Adrenal gland (tissue), 5 donors: ENCODE data around the gene ERCC4.

Experiments used
- CTCF ChIP-seq, 6 experiments: fragments of 450-650 bp in 4 of 6; fragments of 200-600 bp in 2 of 6; sonication (generic) in 1 of 6; IDR thresholded peaks; 1 replicate in 5 of 6; 2 replicates in 1 of 6; pipeline versions ENCODE4 v1.5.1 to v1.8.0; 2016 to 2021; ENCODE audit warnings: antibody characterized with exemption in 6 of 6, mild to moderate bottlenecking in 2 of 6, moderate library complexity in 1 of 6
- POLR2A ChIP-seq, 2 donors: fragments of 450-650 bp; IDR thresholded peaks; one replicate each; pipeline ENCODE4 v1.6.1; 2017; ENCODE audit warnings: antibody characterized with exemption in 2 of 2, mild to moderate bottlenecking in 2 of 2, moderate library complexity in 1 of 2
- donor health status: DM: no; HTN: no; CAD: no.

DNA sequence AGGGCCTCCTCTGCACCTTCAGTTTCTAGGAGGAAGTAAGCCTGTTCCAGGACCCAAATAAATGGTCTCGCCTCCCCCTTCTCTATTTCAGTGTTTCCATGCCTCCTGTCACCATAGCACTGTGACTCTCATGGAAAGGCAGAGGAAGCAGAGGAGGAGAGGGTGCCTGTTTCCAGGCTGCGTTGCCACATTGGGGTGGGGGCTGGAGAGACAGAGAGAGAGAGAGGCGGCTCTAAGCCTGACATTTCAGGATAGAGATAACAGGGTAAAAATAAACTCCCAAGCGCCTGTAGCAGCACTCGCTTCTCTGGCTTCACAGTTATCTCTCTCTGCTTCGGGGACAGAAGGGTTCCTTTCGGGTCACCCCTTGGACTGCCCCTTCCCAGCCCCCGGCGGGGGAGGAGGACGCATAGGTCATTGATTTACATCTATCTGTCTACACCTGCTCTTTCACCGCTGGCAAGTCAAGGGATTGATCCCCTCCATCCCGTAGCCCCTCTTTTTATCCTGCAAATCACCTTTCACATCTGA, 80.0 kb downstream of the ERCC4 start:
- TF ChIP-seq POLR2A (IDR thresholded peaks at IDR 0.05) = no peak
- no peak for TF ChIP-seq CTCF (IDR thresholded peaks at IDR 0.05)
